WTC11 (cell line): Measurements from ENCODE around the gene ARHGEF17. TPM values are rescaled to one million over a fixed set of nuclear protein-coding genes. Genes with fewer than 3 reads are reported as not detected.

ENCODE experiments used
- ATAC-seq: fragments of 200-7000 bp; cut with Tn5 transposase; 2 replicates; pipeline ENCODE4 v1.10.0; 2021; ENCODE audit warnings: mild to moderate bottlenecking, moderate library complexity
- CTCF ChIA-PET: fragments of 300-600 bp; sonication (Branson Sonifier 250); formaldehyde crosslinking; loops from one replicate; lab custom pipeline; 2021; ENCODE audit warnings: antibody characterized with exemption; lab: Charles Lee
- POLR2A ChIA-PET: fragments of 350-600 bp; sonication (Branson Sonifier 250); formaldehyde crosslinking; loops from one replicate; lab custom pipeline; 2021; ENCODE audit warnings: antibody characterized with exemption; lab: Charles Lee
- DNase-seq: peaks from one replicate; pipeline ENCODE4 v3.0.0; 2021; ENCODE audit warnings: low spot score
- H3K27ac Mint-ChIP-seq: 2 replicates; pipeline ENCODE4 v1.8.0; 2021; ENCODE audit warnings: mixed read lengths
- H3K27me3 Mint-ChIP-seq: 2 replicates; pipeline ENCODE4 v1.8.0; 2021; ENCODE audit warnings: low read depth, mild to moderate bottlenecking, moderate library complexity, mixed read lengths
- H3K36me3 Mint-ChIP-seq: 2 replicates; pipeline ENCODE4 v1.8.0; 2021; ENCODE audit warnings: mixed read lengths
- H3K4me1 Mint-ChIP-seq: 2 replicates; pipeline ENCODE4 v1.8.0; 2022; ENCODE audit warnings: mixed read lengths
- H3K4me3 Mint-ChIP-seq: 2 replicates; pipeline ENCODE4 v1.8.0; 2021; ENCODE audit warnings: mild to moderate bottlenecking, moderate library complexity, mixed read lengths
- H3K9me3 Mint-ChIP-seq: 2 replicates; pipeline ENCODE4 v1.8.0; 2021; ENCODE audit warnings: mixed read lengths
- ATF1 ChIP-seq: sonication (generic); formaldehyde crosslinking; IDR thresholded peaks from 2 replicates; pipeline ENCODE4 v1.8.1; 2023; ENCODE audit warnings: mild to moderate bottlenecking, moderate library complexity, missing genetic modification reagents
- CDX4 ChIP-seq: fragments of 250-450 bp; sonication (Bioruptor Pico); IDR thresholded peaks from 2 replicates; pipeline ENCODE4 v1.9.0; 2021; ENCODE audit warnings: moderate library complexity, mild to moderate bottlenecking, inconsistent platforms, borderline replicate concordance
- CREM ChIP-seq: sonication (generic); formaldehyde crosslinking; IDR thresholded peaks from 2 replicates; pipeline ENCODE4 v1.8.1; 2022; ENCODE audit warnings: mild to moderate bottlenecking, missing genetic modification reagents, moderate library complexity
- CTCF ChIP-seq: fragments of 200-600 bp; IDR thresholded peaks from 2 replicates; pipeline ENCODE4 v1.8.0; 2022; ENCODE audit warnings: antibody characterized with exemption
- E2F4 ChIP-seq: sonication (generic); formaldehyde crosslinking; IDR thresholded peaks from 2 replicates; pipeline ENCODE4 v1.8.1; 2022; ENCODE audit warnings: low read depth, mild to moderate bottlenecking, moderate library complexity, missing genetic modification reagents, borderline replicate concordance
- FOXJ3 ChIP-seq: sonication (generic); formaldehyde crosslinking; IDR thresholded peaks from 2 replicates; pipeline ENCODE4 v1.9.0; 2021; ENCODE audit warnings: missing genetic modification reagents, mild to moderate bottlenecking, borderline replicate concordance
- FOXP1 ChIP-seq: sonication (generic); formaldehyde crosslinking; IDR thresholded peaks from 2 replicates; pipeline ENCODE4 v1.8.0; 2022; ENCODE audit warnings: missing genetic modification reagents, mild to moderate bottlenecking, moderate library complexity, borderline replicate concordance
- HMGXB4 ChIP-seq: sonication (generic); formaldehyde crosslinking; IDR thresholded peaks from 2 replicates; pipeline ENCODE4 v1.8.1; 2023; ENCODE audit warnings: mild to moderate bottlenecking, moderate library complexity, missing genetic modification reagents
- JAZF1 ChIP-seq: fragments of 250-450 bp; sonication (Bioruptor Pico); IDR thresholded peaks from 2 replicates; pipeline ENCODE4 v1.9.0; 2021; ENCODE audit warnings: moderate library complexity, mild to moderate bottlenecking, inconsistent platforms
- MLX ChIP-seq: sonication (generic); formaldehyde crosslinking; IDR thresholded peaks from 2 replicates; pipeline ENCODE4 v1.8.1; 2023; ENCODE audit warnings: mild to moderate bottlenecking, missing genetic modification reagents, moderate library complexity
- NFE2L1 ChIP-seq: sonication (generic); formaldehyde crosslinking; IDR thresholded peaks from 2 replicates; pipeline ENCODE4 v1.8.1; 2023; ENCODE audit warnings: missing genetic modification reagents
- PRRX2 ChIP-seq: fragments of 250-450 bp; sonication (Bioruptor Pico); IDR thresholded peaks from 2 replicates; pipeline ENCODE4 v1.8.0; 2021; ENCODE audit warnings: mild to moderate bottlenecking
- SMAD3 ChIP-seq: sonication (generic); formaldehyde crosslinking; IDR thresholded peaks from 2 replicates; pipeline ENCODE4 v1.8.0; 2022; ENCODE audit warnings: missing genetic modification reagents, mild to moderate bottlenecking, borderline replicate concordance
- TEAD1 ChIP-seq: sonication (generic); formaldehyde crosslinking; IDR thresholded peaks from 2 replicates; pipeline ENCODE4 v1.8.0; 2022; ENCODE audit warnings: mild to moderate bottlenecking, missing genetic modification reagents
- TP53 ChIP-seq: sonication (generic); formaldehyde crosslinking; IDR thresholded peaks from 2 replicates; pipeline ENCODE4 v1.8.1; 2023; ENCODE audit warnings: mild to moderate bottlenecking, missing genetic modification reagents
- USF1 ChIP-seq: sonication (generic); formaldehyde crosslinking; IDR thresholded peaks from 2 replicates; pipeline ENCODE4 v1.8.0; 2022; ENCODE audit warnings: mild to moderate bottlenecking, missing genetic modification reagents
- ZMAT4 ChIP-seq: fragments of 250-450 bp; sonication (Bioruptor Pico); IDR thresholded peaks from 2 replicates; pipeline ENCODE4 v1.9.0; 2021; ENCODE audit warnings: mild to moderate bottlenecking
- ZNF121 ChIP-seq: sonication (generic); formaldehyde crosslinking; IDR thresholded peaks from 2 replicates; pipeline ENCODE4 v1.8.0; 2023; ENCODE audit warnings: missing genetic modification reagents
- ZNF138 ChIP-seq: sonication (generic); formaldehyde crosslinking; conservative IDR thresholded peaks from 2 replicates; pipeline ENCODE4 v1.8.1; 2022; ENCODE audit warnings: mild to moderate bottlenecking, moderate library complexity, missing genetic modification reagents
- ZNF219 ChIP-seq: sonication (generic); formaldehyde crosslinking; IDR thresholded peaks from 2 replicates; pipeline ENCODE4 v1.8.0; 2023; ENCODE audit warnings: missing genetic modification reagents, mild to moderate bottlenecking, borderline replicate concordance
- ZNF317 ChIP-seq: sonication (generic); formaldehyde crosslinking; IDR thresholded peaks from 2 replicates; pipeline ENCODE4 v1.8.1; 2023; ENCODE audit warnings: low read depth, mild to moderate bottlenecking, moderate library complexity, missing genetic modification reagents, borderline replicate concordance
- ZNF425 ChIP-seq: fragments of 250-450 bp; sonication (Bioruptor Pico); conservative IDR thresholded peaks from 2 replicates; pipeline ENCODE4 v1.9.0; 2021; ENCODE audit warnings: mild to moderate bottlenecking
- ZNF512 ChIP-seq: sonication (generic); formaldehyde crosslinking; IDR thresholded peaks from 2 replicates; pipeline ENCODE4 v1.8.1; 2022; ENCODE audit warnings: missing genetic modification reagents, borderline replicate concordance
- total RNA-seq: library from RNA; stranded (reverse); gene quantifications from 3 replicates; pipeline ENCODE4 v1.2.3, GENCODE V29; 2021

Gene ARHGEF17
- total RNA-seq, 1 experiment from 2014 or later: 18.2 TPM

GRCh38 chr11:73365352-73366264 lies 57.5 kb downstream of the ARHGEF17 start:
- Mint-ChIP-seq H3K36me3 (no peaks in the 10 kb centered on the region), H3K4me1 (peaks cover 7% of the 10 kb centered on the region), H3K9me3 (no peaks in the 10 kb centered on the region), H3K27me3 (peaks cover 7% of the 10 kb centered on the region), H3K4me3 (no peak overlapping the region), H3K27ac (0 out of 2 replicates have a peak overlapping the region, but pooled peaks have one; percentile 33)
- CTCF ChIA-PET: interaction anchor here (1.1 to 2.7 kb wide), 4 partner anchors 9 to 289 kb away, joined by 3 to 12 read pairs (median 4); no protein-coding TSS in a partner anchor
- ATAC-seq (no peak), DNase-seq (no peak)
- TF ChIP-seq USF1 (CRISPR knock-in tag) (no peak), ZNF138 (CRISPR knock-in tag) (no peak), ZNF425 (CRISPR knock-in tag) (no peak), SMAD3 (CRISPR knock-in tag) (no peak), HMGXB4 (no peak), ZNF219 (no peak), TEAD1 (CRISPR knock-in tag) (no peak), NFE2L1 (CRISPR knock-in tag) (no peak), ZMAT4 (CRISPR knock-in tag) (no peak), ATF1 (CRISPR knock-in tag) (no peak), MLX (no peak), CDX4 (CRISPR knock-in tag) (no peak), CTCF (no peak)
- POLR2A ChIA-PET: no interaction called here

GRCh38 chr11:73366265-73366610 lies 58.2 kb downstream of the ARHGEF17 start:
- TF ChIP-seq FOXJ3 (CRISPR knock-in tag) (no peak), ZNF317 (CRISPR knock-in tag) (no peak), CREM (CRISPR knock-in tag) (no peak), PRRX2 (CRISPR knock-in tag) (no peak), ZNF121 (CRISPR knock-in tag) (no peak), E2F4 (CRISPR knock-in tag) (no peak), FOXP1 (no peak), ZNF512 (no peak), TP53 (CRISPR knock-in tag) (no peak), JAZF1 (CRISPR knock-in tag) (no peak)
- Mint-ChIP-seq H3K27me3 (peaks cover 7% of the 10 kb centered on the region), H3K9me3 (no peaks in the 10 kb centered on the region), H3K27ac (no peak overlapping the region), H3K4me3 (no peak overlapping the region), H3K4me1 (peaks cover 5% of the 10 kb centered on the region), H3K36me3 (no peaks in the 10 kb centered on the region)
- ATAC-seq (no peak), DNase-seq (no peak)
- CTCF ChIA-PET: interaction anchor here (1.0 to 2.7 kb wide), 3 partner anchors 15 to 27 kb away, joined by 3 to 12 read pairs (median 4); no protein-coding TSS in a partner anchor
- POLR2A ChIA-PET: no interaction called here
